HAP-1 (cell line): ENCODE data around the gene CST9.
"Not testable (repeated sequence)": the region's sequence is repeated elsewhere in the genome, so short reads cannot be mapped to it uniquely, and the experiment has no call there.

Experiments used
- DNase-seq, 2 experiments: peaks; one replicate each; pipeline ENCODE4 v3.0.0-alpha.2; 2016 to 2020; ENCODE audit warnings: low spot score in 2 of 2
- H3K27me3 ChIP-seq: fragments of 250-450 bp; sonication (Bioruptor Pico); 2 replicates; pipeline ENCODE4 v1.5.1; 2020; ENCODE audit warnings: low read depth, mild to moderate bottlenecking, moderate library complexity
- H3K36me3 ChIP-seq: fragments of 250-450 bp; sonication (Bioruptor Pico); replicated peaks from 2 replicates; pipeline ENCODE4 v1.5.1; 2020; ENCODE audit warnings: mild to moderate bottlenecking
- H3K4me1 ChIP-seq: fragments of 250-450 bp; sonication (Bioruptor Pico); 2 replicates; pipeline ENCODE4 v1.5.1; 2020; ENCODE audit warnings: mild to moderate bottlenecking
- H3K4me3 ChIP-seq: fragments of 250-450 bp; sonication (Bioruptor Pico); 2 replicates; pipeline ENCODE4 v1.5.1; 2020; ENCODE audit warnings: mild to moderate bottlenecking, moderate library complexity
- H3K9me3 ChIP-seq: fragments of 250-450 bp; sonication (Bioruptor Pico); 2 replicates; pipeline ENCODE4 v1.5.1; 2020; ENCODE audit warnings: mild to moderate bottlenecking, moderate library complexity
- in situ Hi-C: fragments of 300-500 bp; cut with MboI; formaldehyde crosslinking; loops from 3 replicates; pipeline ENCODE4 v1.14.3; 2020; ENCODE audit warnings: low sequenced_read_pairs, inconsistent platforms, mixed read lengths

The CST9 gene

GRCh38 chr20:23641936-23642751, 36.4 kb upstream of the CST9 start:
- no peaks in the 10 kb centered on the region for H3K36me3 ChIP-seq
- no peak overlapping the region for H3K4me3 ChIP-seq
- H3K9me3 ChIP-seq = no peaks in the 10 kb centered on the region
- no peak for DNase-seq
- no peaks in the 10 kb centered on the region for H3K27me3 ChIP-seq
- no peaks in the 10 kb centered on the region for H3K4me1 ChIP-seq
- in situ Hi-C loops = no loop called here

- in situ Hi-C loops = no loop called here
- Histone ChIP-seq H3K36me3 (no peaks in the 10 kb centered on the region), H3K4me3 (no peak overlapping the region), H3K27me3 (no peaks in the 10 kb centered on the region), H3K9me3 (no peaks in the 10 kb centered on the region), H3K4me1 (no peaks in the 10 kb centered on the region)
- no peak for DNase-seq
Observed at GRCh38 chr20:23640671-23641667, 35.3 kb upstream of the CST9 start.

GRCh38 chr20:23640018-23640601, 34.4 kb upstream of the CST9 start:
- H3K4me1 ChIP-seq = no peaks in the 10 kb centered on the region
- H3K36me3 ChIP-seq = no peaks in the 10 kb centered on the region
- DNase-seq = no peak
- no peak overlapping the region for H3K4me3 ChIP-seq
- in situ Hi-C loops = no loop called here
- no peaks in the 10 kb centered on the region for H3K9me3 ChIP-seq
- no peaks in the 10 kb centered on the region for H3K27me3 ChIP-seq

- Histone ChIP-seq H3K27me3 (no peaks in the 10 kb centered on the region), H3K36me3 (peaks cover 5% of the 10 kb centered on the region; the same call in 1 of the 2 replicates), H3K4me3 (no peak overlapping the region), H3K9me3 (no peaks in the 10 kb centered on the region), H3K4me1 (no peaks in the 10 kb centered on the region)
- in situ Hi-C loops = no loop called here
- DNase-seq = no peak
Observed at GRCh38 chr20:23639490-23639958, 33.8 kb upstream of the CST9 start.

GRCh38 chr20:23638309-23638708, 32.6 kb upstream of the CST9 start:
- Histone ChIP-seq H3K36me3 (peaks cover 5% of the 10 kb centered on the region; the same call in 1 of the 2 replicates), H3K4me3 (no peak overlapping the region), H3K9me3 (no peaks in the 10 kb centered on the region), H3K4me1 (no peaks in the 10 kb centered on the region), H3K27me3 (no peaks in the 10 kb centered on the region)
- in situ Hi-C loops = no loop called here
- no peak for DNase-seq

- H3K4me1 ChIP-seq = no peaks in the 10 kb centered on the region
- H3K4me3 ChIP-seq = peak within 1 kb of the TSS; percentile 53
- H3K27me3 ChIP-seq = no peaks in the 10 kb centered on the region
- H3K9me3 ChIP-seq = no peaks in the 10 kb centered on the region
- in situ Hi-C loops = no loop called here
- peaks cover 5% of the 10 kb centered on the region; the same call in 1 of the 2 replicates for H3K36me3 ChIP-seq
- DNase-seq = peak; percentile 95 to 99
Observed at GRCh38 chr20:23637282-23638221, 31.8 kb upstream of the CST9 start, which contains the start of gene CST3. Gene CST3, minus strand, starts transcription at chr20:23637955. Its CDS starts 93 bp downstream, at chr20:23637862.

- no peaks in the 10 kb centered on the region for H3K27me3 ChIP-seq
- no peaks in the 10 kb centered on the region for H3K9me3 ChIP-seq
- peak overlapping the region; percentile 53 for H3K4me3 ChIP-seq
- in situ Hi-C loops = no loop called here
- H3K4me1 ChIP-seq = no peaks in the 10 kb centered on the region
- peaks cover 5% of the 10 kb centered on the region; the same call in 1 of the 2 replicates for H3K36me3 ChIP-seq
- DNase-seq = no peak
Observed at GRCh38 chr20:23636908-23637281, 31.2 kb upstream of the CST9 start.

GRCh38 chr20:23636182-23636907, 30.6 kb upstream of the CST9 start:
- in situ Hi-C loops = no loop called here
- peak overlapping the region; percentile 53 for H3K4me3 ChIP-seq

GRCh38 chr20:23635768-23636090, 30.0 kb upstream of the CST9 start:
- H3K4me1 ChIP-seq, in situ Hi-C loops, H3K9me3 ChIP-seq, H3K36me3 ChIP-seq, DNase-seq, H3K4me3 ChIP-seq, H3K27me3 ChIP-seq: not testable (repeated sequence)

More at GRCh38 chr20:23636182-23636907, 30.6 kb upstream of the CST9 start:
- Histone ChIP-seq H3K27me3 (no peaks in the 10 kb centered on the region), H3K9me3 (no peaks in the 10 kb centered on the region), H3K4me1 (no peaks in the 10 kb centered on the region), H3K36me3 (peaks cover 5% of the 10 kb centered on the region; the same call in 1 of the 2 replicates)
- no peak for DNase-seq

GRCh38 chr20:23634985-23635767, 29.5 kb upstream of the CST9 start:
- H3K27me3 ChIP-seq = no peaks in the 10 kb centered on the region
- in situ Hi-C loops = no loop called here
- no peaks in the 10 kb centered on the region for H3K4me1 ChIP-seq
- DNase-seq = no peak
- H3K9me3 ChIP-seq = no peaks in the 10 kb centered on the region
- no peak overlapping the region for H3K4me3 ChIP-seq
- H3K36me3 ChIP-seq = peaks cover 5% of the 10 kb centered on the region; the same call in 1 of the 2 replicates

- Histone ChIP-seq H3K4me1 (no peaks in the 10 kb centered on the region), H3K9me3 (no peaks in the 10 kb centered on the region), H3K4me3 (no peak overlapping the region), H3K27me3 (no peaks in the 10 kb centered on the region), H3K36me3 (peaks cover 5% of the 10 kb centered on the region; the same call in 1 of the 2 replicates)
- in situ Hi-C loops = no loop called here
- no peak for DNase-seq
Observed at GRCh38 chr20:23634044-23634801, 28.5 kb upstream of the CST9 start.
